ENCODE measurements around the gene EVPL. TPM values are rescaled to one million over a fixed set of nuclear protein-coding genes. Genes with fewer than 3 reads are reported as not detected.

Gene EVPL
- total RNA-seq, 1 donor from 2014 or later: not detected

- no peak for DNase-seq (ENCODE audit: low spot score)
- Mint-ChIP-seq H3K27me3 (ENCODE audit: low read depth) (peaks cover 5% of the 10 kb centered on the region), H3K36me3 (ENCODE audit: low read depth) (peaks cover 2% of the 10 kb centered on the region), H3K4me1 (ENCODE audit: low read depth) (peaks cover 5% of the 10 kb centered on the region), H3K4me3 (ENCODE audit: unreplicated experiment) (no peak overlapping the region), H3K27ac (ENCODE audit: unreplicated experiment) (no peak overlapping the region), H3K9me3 (ENCODE audit: low read depth) (no peaks in the 10 kb centered on the region)
- no peak for TF ChIP-seq CTCF (IDR thresholded peaks at IDR 0.05)
These were observed 13.7 kb downstream of the EVPL start for GRCh38 chr17:76013377-76013932.

- no peak for DNase-seq (ENCODE audit: low spot score)
- H3K4me1 Mint-ChIP-seq (ENCODE audit: low read depth): peaks cover 5% of the 10 kb centered on the region
- TF ChIP-seq CTCF (IDR thresholded peaks at IDR 0.05): no peak
- H3K27me3 Mint-ChIP-seq (ENCODE audit: low read depth): peaks cover 5% of the 10 kb centered on the region
- H3K36me3 Mint-ChIP-seq (ENCODE audit: low read depth): peaks cover 2% of the 10 kb centered on the region
- no peak overlapping the region for H3K4me3 Mint-ChIP-seq (ENCODE audit: unreplicated experiment)
- no peak overlapping the region for H3K27ac Mint-ChIP-seq (ENCODE audit: unreplicated experiment)
- H3K9me3 Mint-ChIP-seq (ENCODE audit: low read depth): no peaks in the 10 kb centered on the region
These were observed 15.2 kb downstream of the EVPL start for GRCh38 chr17:76011951-76012350.

DNA sequence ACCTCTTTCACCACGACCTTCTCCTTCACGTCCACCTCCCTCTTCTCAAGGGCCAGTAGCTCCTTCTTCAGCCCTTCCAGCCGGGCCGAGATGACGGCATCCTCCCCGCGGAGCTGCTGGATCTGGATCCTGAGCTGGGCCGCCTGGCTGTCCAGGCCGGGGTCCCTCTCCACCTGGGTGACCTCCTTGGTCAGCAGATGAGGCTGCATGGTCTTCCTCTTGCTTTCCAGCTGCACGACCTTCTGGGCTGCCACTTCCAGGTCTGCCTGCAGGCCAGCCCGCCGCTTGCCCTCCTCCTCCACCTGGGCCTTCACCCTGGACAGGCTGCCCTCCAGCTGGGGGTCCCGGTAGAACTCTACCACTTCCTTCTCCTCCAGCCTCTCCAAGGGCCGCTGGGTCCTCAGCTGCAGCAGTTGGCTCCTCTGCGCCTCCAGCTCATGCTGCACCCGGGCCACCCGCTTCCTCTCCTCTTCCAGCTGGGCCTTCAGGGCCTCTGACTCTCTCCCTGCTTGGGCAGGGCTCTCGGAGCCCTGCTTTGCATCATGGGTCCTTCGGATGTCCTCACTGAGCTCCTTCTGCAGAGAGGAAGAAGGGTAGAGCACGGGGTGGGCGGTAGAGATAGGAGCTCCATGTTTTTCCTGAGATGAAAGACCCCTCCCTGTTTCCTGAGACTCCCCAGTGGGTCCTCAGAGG, 17.0 kb downstream of the EVPL start:
- H3K9me3 Mint-ChIP-seq (ENCODE audit: low read depth): no peaks in the 10 kb centered on the region
- H3K4me1 Mint-ChIP-seq (ENCODE audit: low read depth): peaks cover 12% of the 10 kb centered on the region
- peaks cover 3% of the 10 kb centered on the region for H3K36me3 Mint-ChIP-seq (ENCODE audit: low read depth)
- peaks cover 1% of the 10 kb centered on the region for H3K27me3 Mint-ChIP-seq (ENCODE audit: low read depth)
- no peak for TF ChIP-seq CTCF (IDR thresholded peaks at IDR 0.05)
- no peak overlapping the region for H3K4me3 Mint-ChIP-seq (ENCODE audit: unreplicated experiment)
- no peak for DNase-seq (ENCODE audit: low spot score)
- H3K27ac Mint-ChIP-seq (ENCODE audit: unreplicated experiment): no peak overlapping the region

DNA sequence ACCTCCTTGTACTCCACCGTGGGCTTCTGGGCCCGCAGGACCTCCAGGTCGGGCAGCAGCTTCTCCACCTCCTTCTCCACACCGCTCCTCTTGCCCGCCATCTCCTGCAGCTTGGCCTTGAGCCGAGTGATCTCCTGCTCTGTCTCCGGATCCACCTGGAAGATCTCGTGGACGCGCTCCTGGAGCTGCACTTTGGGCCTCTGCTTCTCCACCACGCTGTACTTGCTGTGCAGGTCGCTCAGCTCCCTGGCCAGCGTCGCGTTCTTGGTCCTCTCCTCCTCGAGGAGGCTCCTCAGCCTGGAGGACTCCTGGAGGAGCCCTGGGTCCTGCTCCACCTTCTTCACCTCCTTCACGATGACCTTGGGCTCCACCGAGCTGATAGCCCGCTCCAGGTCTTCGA, 17.7 kb downstream of the EVPL start:
- H3K27ac Mint-ChIP-seq (ENCODE audit: unreplicated experiment): no peak overlapping the region
- TF ChIP-seq CTCF (IDR thresholded peaks at IDR 0.05): no peak
- peaks cover 12% of the 10 kb centered on the region for H3K4me1 Mint-ChIP-seq (ENCODE audit: low read depth)
- peaks cover 1% of the 10 kb centered on the region for H3K27me3 Mint-ChIP-seq (ENCODE audit: low read depth)
- DNase-seq (ENCODE audit: low spot score): no peak
- H3K36me3 Mint-ChIP-seq (ENCODE audit: low read depth): peaks cover 3% of the 10 kb centered on the region
- no peaks in the 10 kb centered on the region for H3K9me3 Mint-ChIP-seq (ENCODE audit: low read depth)
- no peak overlapping the region for H3K4me3 Mint-ChIP-seq (ENCODE audit: unreplicated experiment)

GRCh38 chr17:76008630-76009425, 18.3 kb downstream of the EVPL start:
- Mint-ChIP-seq H3K27ac (ENCODE audit: unreplicated experiment) (no peak overlapping the region), H3K27me3 (ENCODE audit: low read depth) (peaks cover 1% of the 10 kb centered on the region), H3K4me1 (ENCODE audit: low read depth) (peaks cover 9% of the 10 kb centered on the region), H3K36me3 (ENCODE audit: low read depth) (peaks cover 3% of the 10 kb centered on the region), H3K4me3 (ENCODE audit: unreplicated experiment) (no peak overlapping the region), H3K9me3 (ENCODE audit: low read depth) (no peaks in the 10 kb centered on the region)
- TF ChIP-seq CTCF (IDR thresholded peaks at IDR 0.05): no peak
- DNase-seq (ENCODE audit: low spot score): no peak
